T-helper 1 cell (primary cell): ENCODE measurements around the gene LLPH.
A peak's percentile ranks its signal among the peaks of the same experiment; 100 is the strongest.
"Not testable (repeated sequence)": the region's sequence is repeated elsewhere in the genome, so short reads cannot be mapped to it uniquely, and the experiment has no call there.

Experiments
- DNase-seq, 5 donors: peaks; one replicate each; pipeline ENCODE4 v3.0.0-alpha.2; 2012 to 2020
- total RNA-seq, 4 donors: gene quantifications; one replicate each; lab custom pipeline; 2026; lab: John Stamatoyannopoulos, UW

Gene LLPH
- 7.7 to 14.8 (median 9.9) reads per million in 4 donors for total RNA-seq

GRCh38 chr12:66130267-66131066 is at the start of gene LLPH:
Gene LLPH, minus strand, starts transcription at chr12:66130750. Its CDS starts 1,644 bp downstream, at chr12:66129106.
- peak; percentile 70 to 93 (median 82) for DNase-seq

GRCh38 chr12:66176105-66176900 is 45.8 kb upstream of the LLPH start:
- no peak for DNase-seq

GRCh38 chr12:66174391-66175325 is 44.1 kb upstream of the LLPH start:
- DNase-seq: not testable (repeated sequence)

- no peak for DNase-seq
Measured at GRCh38 chr12:66170606-66171005, 40.1 kb upstream of the LLPH start.

- DNase-seq: peak; percentile 75 to 89 (median 82)
Measured at GRCh38 chr12:66169221-66170170, 38.9 kb upstream of the LLPH start, which contains the start of gene TMBIM4. Gene TMBIM4, minus strand, starts transcription at chr12:66169996. Its CDS starts 45 bp downstream, at chr12:66169951.

- no peak for DNase-seq
Measured at GRCh38 chr12:66168410-66168809, 37.9 kb upstream of the LLPH start.

GRCh38 chr12:66166561-66166960 is 36.0 kb upstream of the LLPH start:
- no peak for DNase-seq

- no peak for DNase-seq
Measured at GRCh38 chr12:66165141-66165540, 34.6 kb upstream of the LLPH start.

- DNase-seq: no peak
Measured at GRCh38 chr12:66164349-66164821, 33.8 kb upstream of the LLPH start.

GRCh38 chr12:66163289-66163688 is 32.7 kb upstream of the LLPH start:
- DNase-seq: no peak

- no peak for DNase-seq
Measured at GRCh38 chr12:66162701-66163100, 32.2 kb upstream of the LLPH start.

GRCh38 chr12:66160704-66161103 is 30.2 kb upstream of the LLPH start:
- DNase-seq: no peak

GRCh38 chr12:66159123-66159522 is 28.6 kb upstream of the LLPH start:
- DNase-seq: no peak

- no peak for DNase-seq
Measured at GRCh38 chr12:66156654-66157053, 26.1 kb upstream of the LLPH start.

- no peak for DNase-seq
Measured at GRCh38 chr12:66154776-66155175, 24.2 kb upstream of the LLPH start.

GRCh38 chr12:66152732-66153131 is 22.2 kb upstream of the LLPH start:
- DNase-seq: no peak

- no peak for DNase-seq
Measured at GRCh38 chr12:66149702-66150398, 19.3 kb upstream of the LLPH start.

GRCh38 chr12:66144791-66145754 is 14.5 kb upstream of the LLPH start:
- DNase-seq: peak in 1 of 5 donors; percentile 74

GRCh38 chr12:66143868-66144267 is 13.3 kb upstream of the LLPH start:
- DNase-seq: no peak
